GM10266 (cell line): ENCODE measurements around the gene KLHL7.

ENCODE experiments used
- DNase-seq: peaks from one replicate; pipeline ENCODE4 v3.0.0; 2012; ENCODE audit errors: extremely low spot score
- TF ChIP-seq, protein P1 (sequence below): IDR thresholded peaks from 2 replicates; pipeline ENCODE4 v1.5.1; 2012; ENCODE audit warnings: mild to moderate bottlenecking, low read depth; ENCODE audit not compliant: control insufficient read depth, insufficient read depth; ENCODE audit errors: missing control alignments

Gene KLHL7

DNA sequence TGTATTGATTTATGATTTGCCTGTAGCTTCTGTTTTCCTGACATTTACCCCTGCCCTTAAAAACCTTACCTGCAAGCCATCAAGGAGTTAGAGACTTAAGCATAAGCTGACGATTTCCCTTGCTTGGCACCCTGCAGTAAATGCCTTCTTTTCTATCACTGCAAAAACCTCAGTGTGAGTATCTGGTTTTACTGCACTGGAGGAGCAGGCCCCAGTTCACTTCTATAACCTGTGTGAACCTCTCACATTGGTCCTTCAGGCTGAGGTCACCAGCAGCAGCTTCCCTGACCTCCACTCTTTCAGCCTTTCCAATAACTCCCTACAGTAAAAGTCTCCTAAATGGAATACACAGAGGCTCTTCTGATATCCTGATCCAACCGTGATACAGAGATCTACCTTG, 106.8 kb downstream of the KLHL7 start:
- TF ChIP-seq, protein P1, sequence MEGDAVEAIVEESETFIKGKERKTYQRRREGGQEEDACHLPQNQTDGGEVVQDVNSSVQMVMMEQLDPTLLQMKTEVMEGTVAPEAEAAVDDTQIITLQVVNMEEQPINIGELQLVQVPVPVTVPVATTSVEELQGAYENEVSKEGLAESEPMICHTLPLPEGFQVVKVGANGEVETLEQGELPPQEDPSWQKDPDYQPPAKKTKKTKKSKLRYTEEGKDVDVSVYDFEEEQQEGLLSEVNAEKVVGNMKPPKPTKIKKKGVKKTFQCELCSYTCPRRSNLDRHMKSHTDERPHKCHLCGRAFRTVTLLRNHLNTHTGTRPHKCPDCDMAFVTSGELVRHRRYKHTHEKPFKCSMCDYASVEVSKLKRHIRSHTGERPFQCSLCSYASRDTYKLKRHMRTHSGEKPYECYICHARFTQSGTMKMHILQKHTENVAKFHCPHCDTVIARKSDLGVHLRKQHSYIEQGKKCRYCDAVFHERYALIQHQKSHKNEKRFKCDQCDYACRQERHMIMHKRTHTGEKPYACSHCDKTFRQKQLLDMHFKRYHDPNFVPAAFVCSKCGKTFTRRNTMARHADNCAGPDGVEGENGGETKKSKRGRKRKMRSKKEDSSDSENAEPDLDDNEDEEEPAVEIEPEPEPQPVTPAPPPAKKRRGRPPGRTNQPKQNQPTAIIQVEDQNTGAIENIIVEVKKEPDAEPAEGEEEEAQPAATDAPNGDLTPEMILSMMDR: no peak
- no peak for DNase-seq

DNA sequence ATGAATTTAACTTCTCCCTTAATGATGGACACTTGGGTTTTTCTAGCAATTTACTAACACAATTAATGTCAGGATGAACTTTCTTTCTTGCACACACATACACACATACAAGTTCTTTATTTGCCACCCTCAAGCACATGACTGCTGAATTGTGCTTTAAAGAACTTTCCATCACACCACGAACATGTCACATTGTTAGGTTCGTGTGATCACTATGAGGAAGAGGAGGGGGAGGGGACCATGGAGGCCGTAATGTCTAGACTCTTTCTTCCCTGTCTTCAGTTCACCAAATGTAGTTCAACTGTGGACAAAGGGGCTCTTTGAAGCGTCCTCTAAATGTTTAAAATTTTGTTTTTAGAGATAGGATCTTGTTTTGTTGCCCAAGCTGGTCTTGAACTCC, 107.3 kb downstream of the KLHL7 start:
- TF ChIP-seq, protein P1: no peak
- no peak for DNase-seq

DNA sequence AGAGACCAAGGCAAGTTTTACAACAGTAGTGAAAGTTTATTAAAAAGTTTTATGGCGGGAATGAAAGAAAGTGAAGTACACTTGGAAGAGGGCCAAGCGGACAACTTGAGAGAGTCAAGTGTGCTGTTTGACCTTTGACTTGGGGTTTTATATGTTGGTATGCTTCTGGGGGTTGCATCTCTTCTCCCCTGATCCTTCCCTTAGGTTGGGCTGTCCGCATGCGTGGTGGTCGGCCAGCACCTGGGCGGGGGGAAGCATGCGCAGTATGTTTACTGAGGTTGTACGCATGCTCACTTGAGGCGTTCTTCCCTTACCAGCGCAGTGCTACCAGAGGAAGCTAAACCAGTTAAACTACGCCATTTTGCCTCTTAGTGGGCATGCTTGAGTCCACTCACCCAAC, 108.2 kb downstream of the KLHL7 start:
- TF ChIP-seq, protein P1: no peak

DNA sequence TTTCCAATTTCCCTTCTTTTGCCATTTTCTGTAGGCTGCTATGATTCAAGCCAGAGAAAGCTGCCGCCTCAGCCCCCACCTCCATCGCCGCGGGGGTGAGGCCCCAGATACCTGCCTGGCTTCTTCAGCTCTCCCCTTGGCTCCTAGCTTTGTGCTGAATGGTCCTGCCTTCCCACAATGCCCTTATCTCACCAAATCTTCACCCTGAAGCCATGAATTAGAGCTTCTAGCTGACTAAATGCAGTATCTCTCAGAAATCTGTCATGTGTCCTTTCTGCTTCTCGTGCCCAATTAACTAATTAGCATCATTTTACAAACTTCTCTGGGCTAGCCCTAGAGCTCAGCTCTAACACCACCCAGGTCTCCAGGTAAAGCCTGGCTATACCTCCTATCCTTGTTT, 108.8 kb downstream of the KLHL7 start:
- DNase-seq: no peak
- TF ChIP-seq, protein P1: no peak

More for the DNA sequence above, 108.2 kb downstream of the KLHL7 start:
- DNase-seq: no peak

DNA sequence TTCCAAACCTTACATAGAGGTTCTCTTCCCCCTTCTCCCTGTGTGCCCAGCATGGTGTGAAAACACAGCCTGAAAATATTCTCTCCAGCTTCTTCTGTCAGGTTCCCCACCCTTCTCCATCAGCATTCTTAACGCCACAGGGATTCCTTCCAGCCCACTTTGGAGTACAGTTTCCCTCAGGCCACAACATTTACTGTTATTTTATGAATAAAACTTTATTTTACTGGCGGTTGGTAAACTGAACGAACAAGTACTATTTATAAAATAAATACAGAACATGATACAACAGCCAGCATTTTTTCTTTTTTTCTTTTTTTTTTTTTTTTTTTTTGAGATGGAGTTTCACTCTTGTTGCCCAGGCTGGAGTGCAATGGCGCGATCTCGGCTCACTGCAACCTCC, 109.4 kb downstream of the KLHL7 start:
- no peak for DNase-seq
- TF ChIP-seq, protein P1: no peak

DNA sequence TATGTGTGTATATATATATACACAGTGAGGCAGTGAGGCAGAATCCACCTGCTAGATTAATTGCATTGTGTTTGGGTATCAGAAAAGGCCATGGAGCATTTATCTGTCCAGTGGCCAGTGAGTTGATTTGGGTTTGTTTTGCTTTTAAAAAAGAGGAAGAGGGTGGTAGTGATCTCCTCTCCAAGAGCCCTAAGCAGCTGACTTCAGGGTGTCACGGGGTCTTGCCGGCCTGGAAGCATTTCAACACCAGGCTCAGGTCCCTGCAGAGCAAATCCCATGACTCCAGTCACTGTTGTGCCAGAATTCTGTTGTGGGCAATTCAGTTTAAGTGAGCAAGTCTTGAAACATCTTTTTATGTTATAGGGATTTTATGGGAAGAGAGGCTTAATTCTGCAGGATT, 110.4 kb downstream of the KLHL7 start:
- TF ChIP-seq, protein P1: no peak
- no peak for DNase-seq

DNA sequence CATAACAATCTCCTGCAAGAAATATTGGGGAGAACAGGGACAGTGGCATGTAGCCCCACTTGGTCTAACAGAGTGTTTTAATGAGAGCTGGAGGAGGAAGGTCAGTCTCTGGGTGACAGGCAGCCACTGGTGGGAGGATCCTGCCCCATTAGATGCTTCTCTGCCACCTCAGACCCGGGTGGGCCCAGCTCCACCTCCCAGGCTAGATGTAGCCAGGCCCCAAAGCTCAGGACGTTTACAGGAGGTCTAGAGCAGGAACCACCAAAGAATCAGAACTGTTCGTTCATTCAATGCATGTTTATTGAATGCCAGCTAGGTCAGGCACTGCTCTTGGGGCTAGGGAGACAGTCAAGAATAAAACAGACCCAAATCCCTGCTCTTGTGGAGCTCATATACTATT, 112.6 kb downstream of the KLHL7 start:
- DNase-seq: no peak
- TF ChIP-seq, protein P1: no peak
